ENCODE measurements around the gene WDR76.

Gene WDR76

DNA sequence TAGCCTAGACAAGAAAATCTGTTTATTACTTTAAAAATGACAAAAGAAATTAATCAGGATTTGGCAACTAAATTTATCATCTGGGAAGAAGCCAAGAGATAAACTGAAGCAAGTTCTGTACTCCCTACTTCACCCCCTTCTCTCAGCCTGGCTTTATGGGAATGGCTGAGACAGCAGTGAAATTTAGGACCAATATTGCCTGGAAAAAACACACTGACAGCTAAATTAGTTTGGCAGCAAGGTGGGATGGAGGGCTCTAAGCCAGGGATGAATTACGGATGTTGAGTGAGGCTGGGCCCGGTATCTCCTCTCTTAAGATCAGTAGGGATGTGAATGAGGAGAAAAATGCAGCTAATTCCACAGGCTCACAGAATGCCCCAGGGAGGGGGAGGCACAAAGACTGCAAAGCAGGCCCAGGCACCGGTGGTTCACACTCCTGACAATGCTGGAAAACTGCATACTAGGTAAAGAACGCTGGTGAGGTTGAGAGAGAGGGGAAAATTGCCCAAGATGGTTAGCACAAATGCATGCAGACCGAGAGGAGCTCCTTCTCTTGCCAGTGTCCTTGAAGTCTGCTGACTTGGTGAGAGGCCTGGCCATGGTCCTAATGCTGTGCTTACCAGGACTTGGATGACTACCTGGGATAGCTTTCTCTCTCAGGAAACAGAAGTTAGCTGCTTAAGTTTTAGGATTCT is 89.0 kb downstream of the WDR76 start:
- no peak for DNase-seq

DNA sequence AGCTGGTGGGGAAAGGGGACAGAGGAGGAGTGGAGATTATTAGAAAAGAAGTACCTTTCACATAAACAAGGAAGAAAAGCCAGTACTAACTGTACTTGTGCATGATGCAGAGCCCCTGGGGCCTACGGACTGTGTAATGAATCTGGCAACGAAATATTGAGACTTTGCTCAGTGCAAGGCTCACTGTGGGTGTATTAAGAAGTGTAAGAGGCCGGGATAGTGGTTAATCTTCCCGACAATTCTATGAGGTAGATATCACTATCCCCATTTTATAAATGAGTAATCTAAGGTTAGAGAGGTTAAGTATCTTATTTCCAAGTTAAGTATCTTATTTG is 89.5 kb downstream of the WDR76 start:
- no peak for DNase-seq

All from hematopoietic multipotent progenitor cell treated with erythropoietin and hydrocortisone succinate and interleukin-3 and kit ligand, for 8 days (in vitro differentiated cells).